Stimulated activated CD8-positive, alpha-beta memory T cell treated with anti-CD3 and anti-CD28 coated beads, Interleukin-7, amount 100 ng/mL, for 4 hours (primary cell): ENCODE results near the gene PHF5A.
"Not testable (repeated sequence)": the region's sequence is repeated elsewhere in the genome, so short reads cannot be mapped to it uniquely, and the experiment has no call there.

Experiments
- DNase-seq, 2 donors: peaks; one replicate each; pipeline ENCODE4 v3.0.0-alpha.2; 2020; ENCODE audit warnings: low read depth in 2 of 2

PHF5A gene

GRCh38 chr22:41447435-41448188 lies 20.9 kb downstream of the PHF5A start:
- peak in 1 of 2 donors; percentile 41 for DNase-seq

- peak; percentile 85 to 90 for DNase-seq
Observed at GRCh38 chr22:41446639-41447434, 21.7 kb downstream of the PHF5A start, which contains the start of gene TOB2. Gene TOB2 (minus strand): TSS chr22:41446801. CDS start chr22:41437345, 9,456 bp downstream.

- no peak for DNase-seq
Observed at GRCh38 chr22:41446057-41446501, 22.4 kb downstream of the PHF5A start.

GRCh38 chr22:41445129-41446056 lies 23.1 kb downstream of the PHF5A start:
- no peak for DNase-seq

- peak; percentile 80 to 84 for DNase-seq
Observed at GRCh38 chr22:41444360-41445128, 23.9 kb downstream of the PHF5A start.

- DNase-seq = no peak
Observed at GRCh38 chr22:41442240-41442792, 26.2 kb downstream of the PHF5A start.

- not testable (repeated sequence) for DNase-seq
Observed at GRCh38 chr22:41440511-41440910, 28.0 kb downstream of the PHF5A start.

- no peak for DNase-seq
Observed at GRCh38 chr22:41437198-41437597, 31.3 kb downstream of the PHF5A start.

GRCh38 chr22:41436322-41437113 lies 32.0 kb downstream of the PHF5A start:
- no peak for DNase-seq

GRCh38 chr22:41435560-41435959 lies 32.9 kb downstream of the PHF5A start:
- no peak for DNase-seq

- not testable (repeated sequence) for DNase-seq
Observed at GRCh38 chr22:41434361-41435003, 34.0 kb downstream of the PHF5A start.

GRCh38 chr22:41433480-41433879 lies 35.0 kb downstream of the PHF5A start:
- not testable (repeated sequence) for DNase-seq

GRCh38 chr22:41431656-41432055 lies 36.8 kb downstream of the PHF5A start:
- DNase-seq = no peak

- no peak for DNase-seq
Observed at GRCh38 chr22:41429951-41430332, 38.5 kb downstream of the PHF5A start.

GRCh38 chr22:41429232-41429950 lies 39.1 kb downstream of the PHF5A start:
- no peak for DNase-seq

GRCh38 chr22:41425660-41426365 lies 42.7 kb downstream of the PHF5A start:
- no peak for DNase-seq

- DNase-seq = no peak
Observed at GRCh38 chr22:41418717-41419116, 49.8 kb downstream of the PHF5A start.
